ENCODE data around the gene ABL2. TPM values are rescaled to one million over a fixed set of nuclear protein-coding genes. Genes with fewer than 3 reads are reported as not detected.

Gene ABL2
- total RNA-seq, 1 experiment from 2014 or later = 18.3 TPM

GRCh38 chr1:179195376-179195775 is 34.1 kb downstream of the ABL2 start (continued):
- TF ChIP-seq ZNF281 (CRISPR knock-in tag; IDR thresholded peaks at IDR 0.05) (no peak), ZNF138 (CRISPR knock-in tag; conservative IDR thresholded peaks at IDR 0.05) (no peak), MLX (CRISPR knock-in tag; IDR thresholded peaks at IDR 0.05) (no peak), ZNF532 (CRISPR knock-in tag; IDR thresholded peaks at IDR 0.05; ENCODE audit: borderline replicate concordance) (no peak), ATF1 (CRISPR knock-in tag; IDR thresholded peaks at IDR 0.05) (no peak), GRHL2 (CRISPR knock-in tag; IDR thresholded peaks at IDR 0.05; ENCODE audit: insufficient replicate concordance, severe bottlenecking) (no peak), E2F5 (CRISPR knock-in tag; IDR thresholded peaks at IDR 0.05) (no peak), ZBTB43 (CRISPR knock-in tag; IDR thresholded peaks at IDR 0.05) (no peak)

- Mint-ChIP-seq H3K4me3 (no peak overlapping the region), H3K9me3 (no peaks in the 10 kb centered on the region), H3K27ac (no peak overlapping the region), H3K4me1 (peaks cover 13% of the 10 kb centered on the region), H3K36me3 (0 out of 2 replicates have a peak, but pooled peaks cover 3% of the 10 kb centered on the region), H3K27me3 (ENCODE audit: low read depth) (no peaks in the 10 kb centered on the region)
- ChIA-PET POLR2A (no interaction called here), CTCF (interaction anchor here (0.7 to 1.3 kb wide), 5 partner anchors 10 to 406 kb away, joined by 3 to 4 read pairs (median 3); no protein-coding TSS in a partner anchor)
- DNase-seq (ENCODE audit: low spot score) = no peak
- no peak for ATAC-seq
- no peak for TF ChIP-seq FOXK1 (CRISPR knock-in tag; IDR thresholded peaks at IDR 0.05)
- no peak for TF ChIP-seq STAT6 (CRISPR knock-in tag; conservative IDR thresholded peaks at IDR 0.05; ENCODE audit: low read depth)
- no peak for TF ChIP-seq ZNF532 (CRISPR knock-in tag; IDR thresholded peaks at IDR 0.05; ENCODE audit: borderline replicate concordance)
- no peak for TF ChIP-seq TP53 (CRISPR knock-in tag; IDR thresholded peaks at IDR 0.05)
- TF ChIP-seq IRF1 (CRISPR knock-in tag; IDR thresholded peaks at IDR 0.05) = no peak
- TF ChIP-seq EMX1 (CRISPR knock-in tag; IDR thresholded peaks at IDR 0.05) = no peak
- TF ChIP-seq CBFB (CRISPR knock-in tag; IDR thresholded peaks at IDR 0.05; ENCODE audit: low read depth) = no peak
- TF ChIP-seq PREB (CRISPR knock-in tag; IDR thresholded peaks at IDR 0.05; ENCODE audit: borderline replicate concordance) = no peak
Measured at GRCh38 chr1:179194068-179194537, 35.4 kb downstream of the ABL2 start.

Data from WTC11 (cell line).